Stomach (tissue), 9 donors: ENCODE results near the gene FIP1L1. TPM values are rescaled to one million over a fixed set of nuclear protein-coding genes. Genes with fewer than 3 reads are reported as not detected.

Source experiments
- DNase-seq, 2 donors: peaks; one replicate each; pipeline versions ENCODE4 v3.0.0 to v3.0.0-alpha.2; 2013 to 2019
- H3K27ac ChIP-seq, 5 donors: fragments of 200-600 bp in 4 of 5; sonication (generic) in 4 of 5; one replicate each; pipeline ENCODE4 v1.5.1; 2013 to 2019; ENCODE audit warnings: mild to moderate bottlenecking in 1 of 5, moderate library complexity in 1 of 5
- H3K27me3 ChIP-seq, 3 donors: fragments of 200-600 bp; sonication (generic); one replicate each; pipeline ENCODE4 v1.5.1; 2017 to 2019; ENCODE audit warnings: mixed run types in 1 of 3
- H3K36me3 ChIP-seq, 4 donors: fragments of 200-600 bp; sonication (generic); 1 replicate in 3 of 4; 2 replicates in 1 of 4; pipeline ENCODE4 v1.5.1; 2016 to 2019
- H3K4me1 ChIP-seq, 4 donors: fragments of 200-600 bp; sonication (generic); one replicate each; pipeline ENCODE4 v1.5.1; 2016 to 2019
- H3K4me3 ChIP-seq, 4 donors: fragments of 200-600 bp; sonication (generic) in 3 of 4; one replicate each; pipeline ENCODE4 v1.5.1; 2016 to 2019; ENCODE audit warnings: mild to moderate bottlenecking in 1 of 4
- H3K9me3 ChIP-seq, 4 donors: fragments of 200-600 bp; sonication (generic); one replicate each; pipeline ENCODE4 v1.5.1; 2016 to 2019
- CTCF ChIP-seq, 7 experiments: fragments of 450-650 bp in 4 of 7; fragments of 200-600 bp in 3 of 7; sonication (generic) in 3 of 7; IDR thresholded peaks; one replicate each; pipeline ENCODE4 v1.5.1; 2016 to 2019; ENCODE audit warnings: antibody characterized with exemption in 7 of 7, control low read depth in 2 of 7, mild to moderate bottlenecking in 1 of 7
- EP300 ChIP-seq: sonication (generic); formaldehyde crosslinking; IDR thresholded peaks from one replicate; pipeline ENCODE4 v1.6.1; 2017; ENCODE audit warnings: antibody characterized with exemption
- POLR2A ChIP-seq, 4 donors: fragments of 450-650 bp; IDR thresholded peaks; one replicate each; pipeline ENCODE4 v1.6.1; 2016; ENCODE audit warnings: antibody characterized with exemption in 4 of 4, control low read depth in 2 of 4, mild to moderate bottlenecking in 1 of 4, moderate library complexity in 1 of 4
- POLR2AphosphoS5 ChIP-seq, 3 donors: sonication (generic); formaldehyde crosslinking; IDR thresholded peaks; one replicate each; pipeline ENCODE4 v1.6.1; 2016; ENCODE audit warnings: antibody characterized with exemption in 3 of 3
- WGBS, 5 donors: extraction: QIAGEN DNeasy Blood & Tissue Kit in 3 of 5; methylation state at CpG; one replicate each; pipeline versions ENCODE4 v1.1.5 to v1.1.7; 2013 to 2018; 5-methylcytosine and 5-hydroxymethylcytosine counted together
- intact Hi-C: fragments of 100-400 bp; cut with DNase I; formaldehyde crosslinking; loops from one replicate; pipeline ENCODE4 v1.15.1; 2023; ENCODE audit warnings: low total_unique reads
- polyA plus RNA-seq, 3 donors: library from polyadenylated mRNA; stranded (reverse); fragments of 200-250 nt; gene quantifications; one replicate each; pipeline ENCODE4 v1.2.3, GENCODE V29; 2013
- total RNA-seq, 5 donors: library from RNA; depleted of rRNA; stranded (reverse); fragments of >200 nt; gene quantifications; one replicate each; pipeline versions ENCODE4 v1.1.0 to v1.2.3, GENCODE V29; 2014 to 2016
- donor health status: healthy with polysubstance abuse.
- donor health status: Bipolar disorder and iron deficiency.
- donor health status: healthy.

The FIP1L1 gene
- total and polyA plus RNA-seq, 8 donors = 19.9 to 91.1 (median 29.9) TPM

GRCh38 chr4:53424280-53424679 lies 46.8 kb downstream of the FIP1L1 start:
- H3K4me1 ChIP-seq = peaks cover 0 to 10% (median 0%) of the 10 kb centered on the region in 4 donors
- peaks cover 4 to 36% (median 31%) of the 10 kb centered on the region in 4 donors for H3K36me3 ChIP-seq
- intact Hi-C loops = no loop called here
- H3K9me3 ChIP-seq = no peaks in the 10 kb centered on the region
- no peak for TF ChIP-seq CTCF (IDR thresholded peaks at IDR 0.05)
- no peak for TF ChIP-seq POLR2AphosphoS5 (IDR thresholded peaks at IDR 0.05)
- no peak for TF ChIP-seq EP300
- no peak for TF ChIP-seq POLR2A (IDR thresholded peaks at IDR 0.05)
- DNase-seq = no peak
- H3K4me3 ChIP-seq = no peak overlapping the region
- H3K27me3 ChIP-seq = no peaks in the 10 kb centered on the region
- no peak overlapping the region for H3K27ac ChIP-seq

GRCh38 chr4:53427366-53427765 lies 49.9 kb downstream of the FIP1L1 start:
- DNase-seq = no peak
- H3K27me3 ChIP-seq = no peaks in the 10 kb centered on the region
- no peak for TF ChIP-seq CTCF (IDR thresholded peaks at IDR 0.05)
- no peak for TF ChIP-seq POLR2A (IDR thresholded peaks at IDR 0.05)
- no peak for TF ChIP-seq EP300
- TF ChIP-seq POLR2AphosphoS5 (IDR thresholded peaks at IDR 0.05) = no peak
- intact Hi-C loops = no loop called here
- H3K27ac ChIP-seq = no peak overlapping the region
- peaks cover 7 to 59% (median 54%) of the 10 kb centered on the region in 4 donors for H3K36me3 ChIP-seq
- no peaks in the 10 kb centered on the region for H3K9me3 ChIP-seq
- H3K4me1 ChIP-seq = peaks cover 0 to 10% (median 0%) of the 10 kb centered on the region in 4 donors
- H3K4me3 ChIP-seq = no peak overlapping the region

- Histone ChIP-seq H3K9me3 (no peaks in the 10 kb centered on the region), H3K4me3 (no peak overlapping the region), H3K4me1 (peaks cover 0 to 6% (median 0%) of the 10 kb centered on the region in 4 donors), H3K27me3 (no peaks in the 10 kb centered on the region), H3K36me3 (peaks cover 7 to 81% (median 65%) of the 10 kb centered on the region in 4 donors), H3K27ac (no peak overlapping the region)
- 74 to 89% (median 84%) methylated on average over 5 of the region's 5 CpGs for WGBS, 5 donors
- TF ChIP-seq POLR2A (IDR thresholded peaks at IDR 0.05) (no peak), EP300 (no peak), CTCF (IDR thresholded peaks at IDR 0.05) (no peak), POLR2AphosphoS5 (IDR thresholded peaks at IDR 0.05) (no peak)
- intact Hi-C loops = no loop called here
- no peak for DNase-seq
Measured at GRCh38 chr4:53431052-53431451, 53.6 kb downstream of the FIP1L1 start.

GRCh38 chr4:53432528-53433424 lies 55.3 kb downstream of the FIP1L1 start:
- WGBS, 5 donors = 80 to 89% (median 85%) methylated on average over 4 of the region's 4 CpGs
- TF ChIP-seq EP300 (no peak), POLR2AphosphoS5 (IDR thresholded peaks at IDR 0.05) (no peak), POLR2A (IDR thresholded peaks at IDR 0.05) (no peak)
- Histone ChIP-seq H3K36me3 (peaks cover 5 to 82% (median 72%) of the 10 kb centered on the region in 4 donors), H3K27me3 (no peaks in the 10 kb centered on the region), H3K9me3 (no peaks in the 10 kb centered on the region), H3K4me3 (no peak overlapping the region), H3K27ac (no peak overlapping the region), H3K4me1 (no peaks in the 10 kb centered on the region)
- DNase-seq = no peak
- intact Hi-C loops = no loop called here

GRCh38 chr4:53436251-53436650 lies 58.8 kb downstream of the FIP1L1 start:
- no peak overlapping the region for H3K4me3 ChIP-seq
- 93 to 100% (median 100%) methylated on average over 1 of the region's 1 CpG for WGBS, 5 donors

More at GRCh38 chr4:53436251-53436650, 58.8 kb downstream of the FIP1L1 start:
- TF ChIP-seq EP300 = no peak
- no peak for TF ChIP-seq POLR2A (IDR thresholded peaks at IDR 0.05)
- TF ChIP-seq POLR2AphosphoS5 (IDR thresholded peaks at IDR 0.05) = no peak
- TF ChIP-seq CTCF (IDR thresholded peaks at IDR 0.05) = no peak
- H3K27ac ChIP-seq = no peak overlapping the region
- peaks cover 0 to 55% (median 44%) of the 10 kb centered on the region in 4 donors for H3K36me3 ChIP-seq
- H3K27me3 ChIP-seq = no peaks in the 10 kb centered on the region
- H3K9me3 ChIP-seq = no peaks in the 10 kb centered on the region
- intact Hi-C loops = no loop called here
- H3K4me1 ChIP-seq = no peaks in the 10 kb centered on the region
- DNase-seq = no peak
